EH (cell line): ENCODE results near the gene STAMBP.
"Not testable (repeated sequence)": the region's sequence is repeated elsewhere in the genome, so short reads cannot be mapped to it uniquely, and the experiment has no call there.

ENCODE experiments used
- DNase-seq: peaks from one replicate; pipeline ENCODE4 v3.0.0-alpha.2; 2015; ENCODE audit warnings: low read depth

The STAMBP gene

GRCh38 chr2:73837847-73838585 lies 9.3 kb downstream of the STAMBP start:
- DNase-seq: no peak

GRCh38 chr2:73838889-73839534 lies 10.3 kb downstream of the STAMBP start:
- DNase-seq: peak; percentile 73

GRCh38 chr2:73839653-73840411 lies 11.1 kb downstream of the STAMBP start:
- peak; percentile 59 for DNase-seq

- DNase-seq: no peak
These were observed 13.4 kb downstream of the STAMBP start for GRCh38 chr2:73841912-73842738.

GRCh38 chr2:73842739-73843019 lies 13.9 kb downstream of the STAMBP start:
- no peak for DNase-seq

GRCh38 chr2:73844087-73844486 lies 15.3 kb downstream of the STAMBP start:
- no peak for DNase-seq

GRCh38 chr2:73850009-73850408 lies 21.2 kb downstream of the STAMBP start:
- no peak for DNase-seq

- DNase-seq: no peak
These were observed 22.5 kb downstream of the STAMBP start for GRCh38 chr2:73851274-73851673.

GRCh38 chr2:73852020-73852419 lies 23.3 kb downstream of the STAMBP start:
- DNase-seq: peak; percentile 87

GRCh38 chr2:73855526-73855925 lies 26.8 kb downstream of the STAMBP start:
- DNase-seq: no peak

- peak; percentile 81 for DNase-seq
These were observed 27.5 kb downstream of the STAMBP start for GRCh38 chr2:73856214-73856613.

- peak; percentile 85 for DNase-seq
These were observed 31.2 kb downstream of the STAMBP start for GRCh38 chr2:73859721-73860586.

- DNase-seq: no peak
These were observed 34.2 kb downstream of the STAMBP start for GRCh38 chr2:73862987-73863386.

- DNase-seq: no peak
These were observed 39.6 kb downstream of the STAMBP start for GRCh38 chr2:73868204-73868978.

- DNase-seq: peak; percentile 86
These were observed 41.3 kb downstream of the STAMBP start for GRCh38 chr2:73870084-73870483.

GRCh38 chr2:73877071-73877802 lies 48.5 kb downstream of the STAMBP start:
- no peak for DNase-seq

- not testable (repeated sequence) for DNase-seq
These were observed 49.2 kb downstream of the STAMBP start for GRCh38 chr2:73877984-73878383.

- DNase-seq: no peak
These were observed 56.6 kb downstream of the STAMBP start for GRCh38 chr2:73885406-73885805.

- no peak for DNase-seq
These were observed 57.6 kb downstream of the STAMBP start for GRCh38 chr2:73886357-73886756.
